Stomach (tissue), 4 donors: ENCODE data around the gene ME3.

Source experiments
- CTCF ChIP-seq, 7 experiments: fragments of 450-650 bp in 4 of 7; fragments of 200-600 bp in 3 of 7; sonication (generic) in 3 of 7; IDR thresholded peaks; one replicate each; pipeline ENCODE4 v1.5.1; 2016 to 2019; ENCODE audit warnings: antibody characterized with exemption in 7 of 7, control low read depth in 2 of 7, mild to moderate bottlenecking in 1 of 7
- POLR2A ChIP-seq, 4 donors: fragments of 450-650 bp; IDR thresholded peaks; one replicate each; pipeline ENCODE4 v1.6.1; 2016; ENCODE audit warnings: antibody characterized with exemption in 4 of 4, control low read depth in 2 of 4, mild to moderate bottlenecking in 1 of 4, moderate library complexity in 1 of 4

DNA sequence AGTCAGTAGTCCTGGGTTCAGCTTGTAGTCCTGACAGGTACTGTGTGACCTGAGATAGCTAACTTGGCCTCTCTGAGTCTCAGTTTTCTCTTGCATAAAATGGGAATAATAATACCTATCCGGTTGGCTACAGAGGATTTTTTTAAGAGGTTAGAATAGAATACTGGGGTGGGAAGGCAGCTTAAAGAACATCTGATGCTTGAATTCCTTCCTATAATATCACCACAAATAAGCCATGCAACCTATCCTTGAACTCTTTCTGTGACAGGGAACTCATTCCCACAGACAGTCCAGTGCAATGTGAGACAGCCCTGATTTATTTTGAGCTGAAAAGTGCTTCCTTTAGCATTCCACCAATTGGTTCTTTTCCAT, 187.6 kb downstream of the ME3 start:
- TF ChIP-seq CTCF (IDR thresholded peaks at IDR 0.05) = no peak
- no peak for TF ChIP-seq POLR2A (IDR thresholded peaks at IDR 0.05)
